ENCODE measurements around the gene ZNF148. TPM values are rescaled to one million over a fixed set of nuclear protein-coding genes. Genes with fewer than 3 reads are reported as not detected.
A peak's percentile ranks its signal among the peaks of the same experiment; 100 is the strongest.

Gene ZNF148
- total and polyA plus RNA-seq, 8 donors: 3.1 to 109 (median 10.6) TPM

GRCh38 chr3:125381743-125382142 lies 6.6 kb upstream of the ZNF148 start:
- WGBS, 5 donors: 48 to 63% (median 54%) methylated on average over 5 of the region's 5 CpGs
- no peak overlapping the region for H3K27ac ChIP-seq
- TF ChIP-seq POLR2AphosphoS5 (IDR thresholded peaks at IDR 0.05) (no peak), EP300 (IDR thresholded peaks at IDR 0.05) (no peak), CTCF (IDR thresholded peaks at IDR 0.05) (no peak), POLR2A (IDR thresholded peaks at IDR 0.05) (no peak)
- no peaks in the 10 kb centered on the region for H3K9me3 ChIP-seq
- intact Hi-C loops (cut with DNase I; ENCODE audit: low total_unique reads): no loop called here
- no peaks in the 10 kb centered on the region for H3K27me3 ChIP-seq
- H3K36me3 ChIP-seq: no peaks in the 10 kb centered on the region
- peak in 1 of 2 donors; percentile 25 for DNase-seq
- H3K4me3 ChIP-seq: no peak overlapping the region
- no peaks in the 10 kb centered on the region for H3K4me1 ChIP-seq

- 59 to 86% (median 75%) methylated on average over 2 of the region's 2 CpGs for WGBS, 5 donors
- intact Hi-C loops (cut with DNase I; ENCODE audit: low total_unique reads): no loop called here
- no peak for DNase-seq
Observed at GRCh38 chr3:125381314-125381713, 6.2 kb upstream of the ZNF148 start.

GRCh38 chr3:125379483-125379882 lies 4.4 kb upstream of the ZNF148 start:
- Histone ChIP-seq H3K4me3 (no peak overlapping the region), H3K4me1 (peaks cover 0 to 10% (median 5%) of the 10 kb centered on the region in 4 donors), H3K27ac (no peak overlapping the region), H3K36me3 (no peaks in the 10 kb centered on the region), H3K9me3 (no peaks in the 10 kb centered on the region), H3K27me3 (no peaks in the 10 kb centered on the region)
- no peak for DNase-seq
- intact Hi-C loops (cut with DNase I; ENCODE audit: low total_unique reads): no loop called here
- no peak for TF ChIP-seq CTCF (IDR thresholded peaks at IDR 0.05)
- no peak for TF ChIP-seq POLR2A (IDR thresholded peaks at IDR 0.05)
- TF ChIP-seq POLR2AphosphoS5 (IDR thresholded peaks at IDR 0.05): no peak
- TF ChIP-seq EP300 (IDR thresholded peaks at IDR 0.05): no peak
- 94 to 98% (median 96%) methylated on average over 2 of the region's 2 CpGs for WGBS, 5 donors

More at GRCh38 chr3:125381314-125381713, 6.2 kb upstream of the ZNF148 start:
- Histone ChIP-seq H3K4me3 (no peak overlapping the region), H3K27me3 (no peaks in the 10 kb centered on the region), H3K4me1 (peaks cover 0 to 4% (median under 1%) of the 10 kb centered on the region in 4 donors), H3K36me3 (no peaks in the 10 kb centered on the region), H3K9me3 (no peaks in the 10 kb centered on the region), H3K27ac (no peak overlapping the region)
- TF ChIP-seq POLR2A (IDR thresholded peaks at IDR 0.05): no peak
- TF ChIP-seq POLR2AphosphoS5 (IDR thresholded peaks at IDR 0.05): no peak
- no peak for TF ChIP-seq EP300 (IDR thresholded peaks at IDR 0.05)
- TF ChIP-seq CTCF (IDR thresholded peaks at IDR 0.05): no peak

- 51 to 59% (median 54%) methylated on average over 2 of the region's 2 CpGs for WGBS, 5 donors
- Histone ChIP-seq H3K4me3 (no peak overlapping the region), H3K36me3 (no peaks in the 10 kb centered on the region), H3K27ac (no peak overlapping the region), H3K9me3 (no peaks in the 10 kb centered on the region), H3K4me1 (peaks cover 4 to 16% (median 10%) of the 10 kb centered on the region in 4 donors), H3K27me3 (no peaks in the 10 kb centered on the region)
- intact Hi-C loops (cut with DNase I; ENCODE audit: low total_unique reads): no loop called here
- no peak for DNase-seq
- TF ChIP-seq CTCF (IDR thresholded peaks at IDR 0.05) (no peak), EP300 (IDR thresholded peaks at IDR 0.05) (no peak), POLR2A (IDR thresholded peaks at IDR 0.05) (no peak)
Observed at GRCh38 chr3:125378762-125379161, 3.6 kb upstream of the ZNF148 start.

Data from stomach (tissue), 9 donors.